22Rv1 (cell line): ENCODE measurements around the gene CINP.
"Not testable (repeated sequence)": the region's sequence is repeated elsewhere in the genome, so short reads cannot be mapped to it uniquely, and the experiment has no call there.

Experiments
- H3K27ac ChIP-seq: fragments of 450-650 bp; 2 replicates; pipeline ENCODE4 v1.5.1; 2017
- CTCF ChIP-seq: fragments of 450-650 bp; IDR thresholded peaks from 2 replicates; pipeline ENCODE4 v1.5.1; 2017; ENCODE audit warnings: mild to moderate bottlenecking
- ZFX ChIP-seq: fragments of 450-650 bp; IDR thresholded peaks from 2 replicates; pipeline ENCODE4 v1.6.1; 2017; ENCODE audit warnings: antibody characterized with exemption, borderline replicate concordance

The CINP gene

GRCh38 chr14:102356280-102356679, 6.4 kb downstream of the CINP start:
- TF ChIP-seq CTCF = no peak
- TF ChIP-seq ZFX = no peak
- H3K27ac ChIP-seq = no peak overlapping the region

GRCh38 chr14:102353126-102353619, 9.5 kb downstream of the CINP start:
- TF ChIP-seq ZFX (no peak), CTCF (no peak)
- H3K27ac ChIP-seq = no peak overlapping the region

- no peak overlapping the region for H3K27ac ChIP-seq
- TF ChIP-seq ZFX (no peak), CTCF (no peak)
Observed at GRCh38 chr14:102352213-102352612, 10.5 kb downstream of the CINP start.

GRCh38 chr14:102351593-102351992, 11.1 kb downstream of the CINP start:
- not testable (repeated sequence) for H3K27ac ChIP-seq

- TF ChIP-seq ZFX (no peak), CTCF (no peak)
Observed at GRCh38 chr14:102351023-102351422, 11.7 kb downstream of the CINP start.

GRCh38 chr14:102348376-102348775, 14.3 kb downstream of the CINP start:
- TF ChIP-seq CTCF (no peak), ZFX (no peak)
- H3K27ac ChIP-seq = no peak overlapping the region

More at GRCh38 chr14:102351023-102351422, 11.7 kb downstream of the CINP start:
- no peak overlapping the region for H3K27ac ChIP-seq

GRCh38 chr14:102346645-102347044, 16.0 kb downstream of the CINP start:
- TF ChIP-seq CTCF (no peak), ZFX (no peak)
- H3K27ac ChIP-seq = no peak overlapping the region

GRCh38 chr14:102345232-102345631, 17.5 kb downstream of the CINP start:
- no peak for TF ChIP-seq ZFX
- TF ChIP-seq CTCF = no peak
- H3K27ac ChIP-seq = no peak overlapping the region
